ENCODE results near the gene ZNF474.

The ZNF474 gene

DNA sequence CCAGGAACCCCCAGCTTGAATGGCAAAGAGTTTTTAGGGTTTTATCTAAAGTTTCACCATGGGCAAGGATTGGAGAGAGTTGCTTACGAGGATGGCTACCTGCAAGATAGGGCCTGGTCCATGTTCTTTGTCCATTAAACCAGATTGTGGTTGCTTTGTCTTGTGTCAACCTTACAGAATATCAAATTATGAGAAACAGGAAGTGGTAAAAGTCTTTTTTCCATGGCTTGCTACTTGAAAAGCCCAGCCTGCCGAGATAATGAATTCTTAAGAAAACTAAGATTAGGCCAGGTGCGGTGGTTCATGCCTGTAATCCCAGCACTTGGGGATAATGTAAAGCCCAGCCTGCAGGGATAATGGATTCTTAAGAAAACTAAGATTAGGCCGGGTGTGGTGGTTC lies 24.4 kb downstream of the ZNF474 start:
- no peak for DNase-seq (ENCODE audit: low read depth)

- DNase-seq (ENCODE audit: low read depth): no peak
These were observed 25.1 kb downstream of the ZNF474 start for GRCh38 chr5:122154491-122154890.

DNA sequence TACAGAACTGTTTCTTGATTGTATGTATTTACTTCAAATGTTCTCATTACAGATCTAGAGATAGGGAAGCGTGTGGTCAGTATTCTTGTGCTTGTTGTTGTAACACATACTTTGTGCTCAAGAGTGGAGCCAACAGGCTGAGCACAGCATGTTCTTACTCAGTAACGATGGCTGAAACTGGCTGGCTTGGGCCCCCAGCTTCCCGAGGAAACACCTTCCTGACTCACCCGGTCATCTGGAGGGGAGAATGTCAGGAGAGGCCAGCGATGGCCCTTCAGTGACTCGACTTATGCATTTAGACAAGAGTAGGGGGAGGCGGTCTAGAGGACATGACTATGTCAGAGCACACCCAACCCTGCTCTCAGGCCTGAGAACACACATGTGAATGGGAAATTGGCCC lies 25.6 kb downstream of the ZNF474 start:
- peak; percentile 55 for DNase-seq (ENCODE audit: low read depth)

- no peak for DNase-seq (ENCODE audit: low read depth)
These were observed 26.2 kb downstream of the ZNF474 start for GRCh38 chr5:122155546-122155945.

GRCh38 chr5:122156724-122157325 lies 27.5 kb downstream of the ZNF474 start:
- no peak for DNase-seq (ENCODE audit: low read depth)

DNA sequence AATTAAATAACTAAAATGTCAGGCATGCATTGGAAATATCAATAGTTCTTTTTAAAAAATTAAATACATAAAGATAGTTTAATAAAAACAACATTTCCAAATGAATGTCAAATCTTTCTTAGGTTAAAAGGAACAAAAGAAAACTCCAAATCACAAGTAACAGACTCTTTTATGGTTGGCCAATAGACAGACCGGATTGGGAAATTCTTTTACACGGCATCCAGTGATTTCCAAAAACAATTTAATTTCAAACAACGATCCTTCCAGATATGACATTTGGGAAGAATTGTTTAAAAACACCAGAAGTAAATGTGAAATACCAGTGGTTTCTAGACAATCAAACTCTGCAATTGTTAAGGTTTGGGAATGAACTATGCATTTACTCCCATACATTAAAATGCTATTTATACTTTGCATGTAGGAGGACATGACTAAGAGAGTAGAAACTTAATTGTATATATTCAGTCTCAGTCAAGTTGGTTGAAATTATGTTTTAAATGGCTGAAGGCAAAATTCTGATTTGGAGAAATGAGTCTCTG lies 32.8 kb downstream of the ZNF474 start:
- no peak for DNase-seq (ENCODE audit: low read depth)

DNA sequence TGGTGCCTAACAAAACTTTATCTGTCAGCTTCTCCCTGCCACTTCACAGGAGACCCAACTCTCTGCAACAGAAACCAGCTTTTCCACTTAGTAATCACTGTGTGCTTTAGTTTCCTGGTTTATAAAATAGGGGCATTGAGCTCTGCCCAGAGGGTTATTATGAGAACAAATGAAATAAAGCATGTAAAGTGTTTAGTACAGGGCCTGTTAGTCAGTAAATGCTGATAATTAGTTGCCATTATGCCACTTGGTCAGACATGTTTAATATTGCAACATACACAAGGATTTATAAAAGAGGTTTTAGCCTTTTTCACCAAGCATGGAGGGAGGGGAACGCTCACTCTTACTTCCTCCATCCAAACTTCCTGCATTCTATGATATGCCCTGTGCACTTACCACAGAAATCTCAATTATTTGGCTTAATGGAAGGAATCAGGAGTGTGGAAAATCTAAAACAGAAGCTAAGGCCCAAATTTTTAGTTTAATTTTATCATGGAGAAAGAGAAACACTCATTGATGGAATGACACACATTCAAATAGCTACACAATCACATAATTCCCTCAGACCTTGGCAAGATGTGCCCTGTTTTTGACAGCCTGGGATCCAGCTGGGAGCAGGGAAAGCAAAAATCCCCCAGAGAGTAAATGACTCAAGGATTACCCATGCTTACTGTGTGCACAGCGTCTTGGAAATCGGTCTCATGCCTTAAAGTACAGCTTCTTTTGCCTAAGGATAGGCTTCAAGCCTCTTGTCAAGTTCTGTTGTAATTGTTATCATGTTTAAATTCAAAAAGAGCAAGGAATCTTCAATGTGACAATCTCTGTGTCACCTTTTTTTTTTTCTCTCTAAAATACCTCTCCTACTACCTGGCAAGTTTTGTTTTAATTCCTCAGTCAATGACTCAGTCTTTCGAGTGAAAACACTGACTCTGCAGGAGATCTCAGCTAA lies 34.0 kb downstream of the ZNF474 start:
- DNase-seq (ENCODE audit: low read depth): peak; percentile 98

DNA sequence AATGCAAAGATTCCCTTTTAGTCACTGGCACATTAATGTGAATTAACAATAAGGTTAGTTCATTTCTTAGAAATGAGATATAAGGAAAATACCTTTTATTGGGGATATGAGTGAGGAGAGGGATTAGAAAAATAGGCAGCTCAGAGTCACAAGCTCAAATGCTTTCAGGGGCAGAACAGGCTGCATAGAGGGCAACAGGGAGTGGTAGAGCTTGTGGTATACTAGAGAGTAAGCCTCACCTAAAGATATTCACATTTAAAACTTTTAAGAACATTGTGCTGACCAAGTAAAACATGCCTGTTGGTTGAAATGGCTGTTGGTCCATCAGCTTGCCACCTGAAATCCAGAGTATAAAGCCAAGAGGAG lies 34.7 kb downstream of the ZNF474 start:
- no peak for DNase-seq (ENCODE audit: low read depth)

DNA sequence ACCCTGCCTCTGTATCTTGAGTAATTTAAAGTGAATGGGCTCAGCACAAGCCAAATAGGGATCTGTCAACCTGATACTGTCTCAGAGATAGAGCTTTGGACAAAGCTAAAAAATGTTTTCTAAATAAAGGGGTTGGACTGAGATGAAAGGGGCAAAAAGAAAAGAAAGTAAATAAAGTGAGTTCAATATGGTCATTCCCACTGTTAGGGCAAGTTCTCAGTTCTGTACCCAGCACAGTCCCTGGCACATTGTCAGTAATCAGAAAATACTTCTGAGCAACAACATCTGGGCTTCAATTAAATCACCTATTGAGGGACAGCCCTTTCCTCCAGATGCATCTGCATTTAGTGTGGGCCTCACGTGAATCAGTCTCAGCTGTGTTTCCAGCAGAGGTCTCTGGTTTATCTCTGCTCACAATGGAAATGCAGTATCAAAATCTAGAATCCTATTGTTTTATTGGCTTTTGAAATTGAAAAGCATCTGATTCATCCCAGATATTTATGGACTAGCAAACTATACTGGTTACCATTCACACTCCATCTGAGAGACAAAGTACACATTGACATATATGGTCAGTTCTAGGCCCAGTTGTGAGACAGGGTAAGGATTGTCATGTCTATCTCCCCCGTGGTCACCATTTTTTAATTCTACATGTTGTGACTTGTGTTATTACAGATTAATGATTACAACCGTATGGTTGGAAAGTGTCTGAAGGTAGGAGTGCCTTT lies 35.6 kb downstream of the ZNF474 start:
- no peak for DNase-seq (ENCODE audit: low read depth)

DNA sequence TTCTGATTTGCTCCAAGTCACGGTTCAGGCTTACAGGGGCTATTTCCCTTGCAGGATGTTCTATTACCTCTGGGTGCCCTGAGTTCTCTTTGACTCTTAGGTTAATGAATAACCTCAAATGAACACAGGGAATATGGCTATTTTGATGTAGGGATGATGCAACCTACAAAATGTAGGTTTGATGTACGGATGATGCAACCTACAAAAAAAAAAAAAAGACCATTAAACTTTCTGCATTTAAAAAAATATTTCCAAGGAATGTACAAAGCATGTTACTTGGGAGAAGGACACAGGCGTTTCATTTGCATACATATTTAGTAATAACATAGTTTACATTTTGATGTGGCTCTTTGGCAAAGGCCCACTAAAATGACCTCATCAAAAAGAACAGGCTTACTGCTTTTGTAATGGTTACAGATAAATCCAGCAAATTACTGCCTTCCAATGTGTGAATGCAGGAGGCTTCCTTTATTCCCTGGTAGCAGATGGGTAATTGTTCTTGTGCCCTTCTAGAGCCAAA lies 36.3 kb downstream of the ZNF474 start:
- no peak for DNase-seq (ENCODE audit: low read depth)

- no peak for DNase-seq (ENCODE audit: low read depth)
These were observed 40.2 kb downstream of the ZNF474 start for GRCh38 chr5:122169350-122170103.

GRCh38 chr5:122170620-122171019 lies 41.3 kb downstream of the ZNF474 start:
- DNase-seq (ENCODE audit: low read depth): no peak

- no peak for DNase-seq (ENCODE audit: low read depth)
These were observed 42.9 kb downstream of the ZNF474 start for GRCh38 chr5:122172207-122172606.

- no peak for DNase-seq (ENCODE audit: low read depth)
These were observed 44.4 kb downstream of the ZNF474 start for GRCh38 chr5:122173474-122174415.

GRCh38 chr5:122175091-122175490 lies 45.7 kb downstream of the ZNF474 start:
- DNase-seq (ENCODE audit: low read depth): no peak

DNA sequence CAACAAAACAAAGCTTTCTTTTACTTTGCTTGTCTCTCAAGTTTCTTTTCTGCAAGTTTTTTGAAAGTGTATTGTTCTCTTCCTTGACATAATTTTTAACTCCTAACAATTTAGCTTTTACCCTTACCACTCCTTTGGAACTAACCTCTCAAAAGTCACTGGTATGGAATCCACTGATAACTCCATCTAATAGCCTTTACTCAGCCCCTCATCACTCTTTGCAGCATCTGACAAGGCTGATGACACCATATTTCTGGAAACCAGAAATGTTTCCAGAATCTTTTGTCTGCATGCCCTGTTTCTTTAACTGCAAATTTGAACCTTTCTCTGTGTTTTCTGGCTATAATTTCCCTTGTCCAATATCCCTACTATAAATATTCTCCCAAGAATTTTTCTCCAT lies 46.5 kb downstream of the ZNF474 start:
- no peak for DNase-seq (ENCODE audit: low read depth)

GRCh38 chr5:122177161-122177560 lies 47.8 kb downstream of the ZNF474 start:
- no peak for DNase-seq (ENCODE audit: low read depth)

DNA sequence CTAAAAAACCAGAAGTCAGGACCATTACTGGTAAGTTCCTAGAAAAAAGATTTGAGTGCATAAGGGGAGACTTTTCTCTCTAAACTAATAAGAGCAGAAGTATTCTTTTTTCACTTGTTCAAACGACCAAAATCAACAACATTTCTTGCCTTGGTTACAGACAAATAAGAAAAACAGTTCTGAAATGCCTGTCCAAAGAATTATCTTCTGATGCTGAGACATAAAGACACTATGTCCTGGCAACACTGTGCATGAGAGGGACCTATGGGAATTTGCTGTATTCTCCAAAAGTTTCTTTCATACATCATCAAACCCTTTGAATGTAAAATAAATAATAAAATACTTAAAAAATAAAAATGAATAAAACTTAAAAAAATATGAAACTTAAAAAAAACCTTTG lies 50.4 kb downstream of the ZNF474 start:
- DNase-seq (ENCODE audit: low read depth): no peak

GRCh38 chr5:122180146-122180712 lies 50.9 kb downstream of the ZNF474 start:
- DNase-seq (ENCODE audit: low read depth): no peak

Measured in GM04503 (cell line).